ENCODE data around the gene PUM2. TPM values are rescaled to one million over a fixed set of nuclear protein-coding genes. Genes with fewer than 3 reads are reported as not detected.

The PUM2 gene
- total RNA-seq, 1 experiment from 2014 or later, result 85.6 TPM

DNA sequence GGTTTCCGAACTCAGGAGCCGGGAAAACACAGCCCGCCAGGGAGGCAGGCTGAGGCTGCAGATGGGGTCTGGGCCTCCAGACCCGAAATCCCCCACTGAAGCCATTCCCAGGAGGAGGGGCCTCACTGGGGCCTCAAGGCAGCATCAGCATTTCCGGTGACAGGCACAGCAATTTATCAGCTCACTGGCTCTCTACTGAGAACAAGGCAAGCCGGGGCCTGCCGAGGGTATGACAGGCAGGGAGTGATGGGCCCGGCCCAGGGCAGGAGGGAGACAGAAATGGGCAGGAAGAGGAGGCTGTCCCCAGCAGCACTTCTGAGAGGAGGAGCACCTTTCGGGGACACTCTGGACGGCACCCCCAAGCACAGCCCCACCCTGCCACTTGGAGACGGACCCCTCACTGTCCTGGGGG lies 138.2 kb downstream of the PUM2 start:
- Histone ChIP-seq H3K36me3 (ENCODE audit: control insufficient read depth, insufficient read depth, low read length) (no peaks in the 10 kb centered on the region), H3K27me3 (ENCODE audit: control insufficient read depth, insufficient read depth, low read length) (no peaks in the 10 kb centered on the region), H3K27ac (ENCODE audit: low read length) (no peak overlapping the region), H3K4me1 (ENCODE audit: control insufficient read depth, insufficient read depth, low read length) (peaks cover 32% of the 10 kb centered on the region), H3K4me3 (ENCODE audit: low read depth in 2 of 2, low read length in 2 of 2) (no peak overlapping the region), H3K9me3 (ENCODE audit: control insufficient read depth, insufficient read depth, low read depth, low read length) (no peaks in the 10 kb centered on the region)
- ChIA-PET POLR2A (no interaction called here), CTCF (no interaction called here)
- TF ChIP-seq, protein P1, sequence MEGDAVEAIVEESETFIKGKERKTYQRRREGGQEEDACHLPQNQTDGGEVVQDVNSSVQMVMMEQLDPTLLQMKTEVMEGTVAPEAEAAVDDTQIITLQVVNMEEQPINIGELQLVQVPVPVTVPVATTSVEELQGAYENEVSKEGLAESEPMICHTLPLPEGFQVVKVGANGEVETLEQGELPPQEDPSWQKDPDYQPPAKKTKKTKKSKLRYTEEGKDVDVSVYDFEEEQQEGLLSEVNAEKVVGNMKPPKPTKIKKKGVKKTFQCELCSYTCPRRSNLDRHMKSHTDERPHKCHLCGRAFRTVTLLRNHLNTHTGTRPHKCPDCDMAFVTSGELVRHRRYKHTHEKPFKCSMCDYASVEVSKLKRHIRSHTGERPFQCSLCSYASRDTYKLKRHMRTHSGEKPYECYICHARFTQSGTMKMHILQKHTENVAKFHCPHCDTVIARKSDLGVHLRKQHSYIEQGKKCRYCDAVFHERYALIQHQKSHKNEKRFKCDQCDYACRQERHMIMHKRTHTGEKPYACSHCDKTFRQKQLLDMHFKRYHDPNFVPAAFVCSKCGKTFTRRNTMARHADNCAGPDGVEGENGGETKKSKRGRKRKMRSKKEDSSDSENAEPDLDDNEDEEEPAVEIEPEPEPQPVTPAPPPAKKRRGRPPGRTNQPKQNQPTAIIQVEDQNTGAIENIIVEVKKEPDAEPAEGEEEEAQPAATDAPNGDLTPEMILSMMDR (IDR thresholded peaks at IDR 0.05), result no peak
- no peak for TF ChIP-seq POLR2AphosphoS5 (IDR thresholded peaks at IDR 0.05; ENCODE audit: low read depth, low read length)
- intact Hi-C loops (cut with micrococcal nuclease; ENCODE audit: unreplicated experiment) (no loop called here), in situ Hi-C loops (cut with HindIII; ENCODE audit: low pct_unique_long_range_greater_than_20kb, low sequenced_read_pairs) (no loop called here)
- no peak for DNase-seq (ENCODE audit: low read depth, low spot score)
- ATAC-seq, result 0 out of 2 replicates have a peak, but pooled peaks have one; percentile 22
- BruUV-seq (replicated peaks), result no TSS peak

DNA sequence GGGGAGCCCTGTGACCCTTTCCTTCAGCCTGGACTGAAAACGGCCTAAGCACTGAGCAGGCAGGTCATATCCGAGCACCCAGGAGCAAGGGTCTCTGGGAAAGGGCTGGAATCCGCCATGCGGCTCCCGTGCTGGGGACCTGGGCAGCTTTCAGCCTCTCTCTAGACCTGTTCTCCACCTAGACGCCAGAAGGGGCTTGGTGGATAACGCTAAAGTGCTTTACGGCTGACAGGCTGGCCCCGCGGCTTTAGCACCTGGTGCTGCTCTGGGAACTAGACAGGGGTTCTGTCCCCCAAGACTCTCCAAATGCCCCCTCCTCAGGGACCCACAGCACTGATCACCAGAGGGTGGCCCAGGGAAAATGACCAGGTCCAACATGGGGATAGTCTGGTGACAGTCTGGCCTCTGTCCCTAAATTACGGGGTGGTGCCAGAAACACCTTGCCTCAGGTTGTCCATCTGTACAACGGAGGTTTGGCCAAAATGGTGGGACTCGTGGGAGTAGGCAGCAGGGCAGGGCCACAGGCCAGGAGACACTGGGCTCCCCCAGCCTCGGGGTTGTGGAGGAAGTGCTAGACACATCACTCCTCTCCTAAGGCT lies 138.7 kb downstream of the PUM2 start:
- intact Hi-C loops (cut with micrococcal nuclease; ENCODE audit: unreplicated experiment), result no loop called here
- ChIA-PET CTCF (no interaction called here), POLR2A (no interaction called here)
- no peak overlapping the region for H3K27ac ChIP-seq (ENCODE audit: low read length)
- no peaks in the 10 kb centered on the region for H3K27me3 ChIP-seq (ENCODE audit: control insufficient read depth, insufficient read depth, low read length)
- peaks cover 36% of the 10 kb centered on the region for H3K4me1 ChIP-seq (ENCODE audit: control insufficient read depth, insufficient read depth, low read length)
- in situ Hi-C loops (cut with HindIII; ENCODE audit: low pct_unique_long_range_greater_than_20kb, low sequenced_read_pairs), result no loop called here
- H3K36me3 ChIP-seq (ENCODE audit: control insufficient read depth, insufficient read depth, low read length), result no peaks in the 10 kb centered on the region
- DNase-seq (ENCODE audit: low read depth, low spot score) (no peak), ATAC-seq (no peak)
- no peaks in the 10 kb centered on the region for H3K9me3 ChIP-seq (ENCODE audit: control insufficient read depth, insufficient read depth, low read depth, low read length)
- no peak overlapping the region for H3K4me3 ChIP-seq (ENCODE audit: low read depth in 2 of 2, low read length in 2 of 2)
- no TSS peak for BruUV-seq (replicated peaks)
- TF ChIP-seq TCF7L2 (IDR thresholded peaks at IDR 0.05; ENCODE audit: low read depth, low read length) (no peak), POLR2AphosphoS5 (IDR thresholded peaks at IDR 0.05; ENCODE audit: low read depth, low read length) (no peak), SIN3A (IDR thresholded peaks at IDR 0.05; ENCODE audit: borderline replicate concordance, insufficient read depth, low read depth, low read length) (no peak)
- TF ChIP-seq, protein P1 (IDR thresholded peaks at IDR 0.05), result no peak
- TF ChIP-seq, protein P2, sequence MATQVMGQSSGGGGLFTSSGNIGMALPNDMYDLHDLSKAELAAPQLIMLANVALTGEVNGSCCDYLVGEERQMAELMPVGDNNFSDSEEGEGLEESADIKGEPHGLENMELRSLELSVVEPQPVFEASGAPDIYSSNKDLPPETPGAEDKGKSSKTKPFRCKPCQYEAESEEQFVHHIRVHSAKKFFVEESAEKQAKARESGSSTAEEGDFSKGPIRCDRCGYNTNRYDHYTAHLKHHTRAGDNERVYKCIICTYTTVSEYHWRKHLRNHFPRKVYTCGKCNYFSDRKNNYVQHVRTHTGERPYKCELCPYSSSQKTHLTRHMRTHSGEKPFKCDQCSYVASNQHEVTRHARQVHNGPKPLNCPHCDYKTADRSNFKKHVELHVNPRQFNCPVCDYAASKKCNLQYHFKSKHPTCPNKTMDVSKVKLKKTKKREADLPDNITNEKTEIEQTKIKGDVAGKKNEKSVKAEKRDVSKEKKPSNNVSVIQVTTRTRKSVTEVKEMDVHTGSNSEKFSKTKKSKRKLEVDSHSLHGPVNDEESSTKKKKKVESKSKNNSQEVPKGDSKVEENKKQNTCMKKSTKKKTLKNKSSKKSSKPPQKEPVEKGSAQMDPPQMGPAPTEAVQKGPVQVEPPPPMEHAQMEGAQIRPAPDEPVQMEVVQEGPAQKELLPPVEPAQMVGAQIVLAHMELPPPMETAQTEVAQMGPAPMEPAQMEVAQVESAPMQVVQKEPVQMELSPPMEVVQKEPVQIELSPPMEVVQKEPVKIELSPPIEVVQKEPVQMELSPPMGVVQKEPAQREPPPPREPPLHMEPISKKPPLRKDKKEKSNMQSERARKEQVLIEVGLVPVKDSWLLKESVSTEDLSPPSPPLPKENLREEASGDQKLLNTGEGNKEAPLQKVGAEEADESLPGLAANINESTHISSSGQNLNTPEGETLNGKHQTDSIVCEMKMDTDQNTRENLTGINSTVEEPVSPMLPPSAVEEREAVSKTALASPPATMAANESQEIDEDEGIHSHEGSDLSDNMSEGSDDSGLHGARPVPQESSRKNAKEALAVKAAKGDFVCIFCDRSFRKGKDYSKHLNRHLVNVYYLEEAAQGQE (IDR thresholded peaks at IDR 0.05; ENCODE audit: insufficient read depth in 1 of 2, low read depth in 2 of 2, low read length in 1 of 2), result no peak
